Breast epithelium (tissue), 4 donors: ENCODE results near the gene MAPKAP1. TPM values are rescaled to one million over a fixed set of nuclear protein-coding genes. Genes with fewer than 3 reads are reported as not detected.
"Not testable (repeated sequence)": the region's sequence is repeated elsewhere in the genome, so short reads cannot be mapped to it uniquely, and the experiment has no call there.

ENCODE experiments used
- DNase-seq, 2 donors: peaks; one replicate each; pipeline ENCODE4 v3.0.0-alpha.2; 2019; ENCODE audit warnings: low spot score in 2 of 2
- H3K27ac ChIP-seq, 2 donors: fragments of 200-600 bp; sonication (generic) in 1 of 2; one replicate each; pipeline ENCODE4 v1.5.1; 2016 to 2019; ENCODE audit warnings: mild to moderate bottlenecking in 1 of 2
- H3K27me3 ChIP-seq, 2 donors: fragments of 200-600 bp; sonication (generic) in 1 of 2; one replicate each; pipeline versions ENCODE4 v1.5.1 to v1.6.0; 2017 to 2019; ENCODE audit warnings: control low read depth in 1 of 2, mild to moderate bottlenecking in 1 of 2
- H3K36me3 ChIP-seq: fragments of 200-600 bp; one replicate; pipeline ENCODE4 v1.5.1; 2019
- H3K4me1 ChIP-seq, 2 donors: fragments of 200-600 bp; sonication (generic); one replicate each; pipeline ENCODE4 v1.5.1; 2016 to 2019; ENCODE audit warnings: control low read depth in 1 of 2
- H3K4me3 ChIP-seq, 3 donors: fragments of 200-600 bp; sonication (generic); 1 replicate in 2 of 3; 2 replicates in 1 of 3; pipeline ENCODE4 v1.5.1; 2016 to 2019; ENCODE audit warnings: mild to moderate bottlenecking in 3 of 3, moderate library complexity in 2 of 3
- H3K9me3 ChIP-seq, 2 donors: fragments of 200-600 bp; sonication (generic) in 1 of 2; one replicate each; pipeline ENCODE4 v1.5.1; 2016 to 2019; ENCODE audit warnings: control low read depth in 1 of 2
- POLR2A ChIP-seq: fragments of 450-650 bp; IDR thresholded peaks from one replicate; pipeline ENCODE4 v1.6.1; 2016; ENCODE audit warnings: antibody characterized with exemption, mild to moderate bottlenecking, moderate library complexity
- POLR2AphosphoS5 ChIP-seq, 3 donors: sonication (generic); formaldehyde crosslinking; IDR thresholded peaks; one replicate each; pipeline ENCODE4 v1.6.1; 2017; ENCODE audit warnings: antibody characterized with exemption in 3 of 3
- intact Hi-C: fragments of 100-400 bp; cut with DNase I; formaldehyde crosslinking; loops from one replicate; pipeline ENCODE4 v1.15.1; 2023; ENCODE audit warnings: low total_unique reads
- total RNA-seq, 3 donors: library from RNA; depleted of rRNA; stranded (reverse); fragments of >200 nt; gene quantifications; one replicate each; pipeline ENCODE4 v1.1.0, GENCODE V29; 2016
- TF ChIP-seq, protein P1 (sequence below), 3 donors: fragments of 450-650 bp; IDR thresholded peaks; one replicate each; pipeline ENCODE4 v1.5.1; 2016 to 2017; ENCODE audit warnings: antibody characterized with exemption in 3 of 3, mild to moderate bottlenecking in 3 of 3, moderate library complexity in 3 of 3

Gene MAPKAP1
- total RNA-seq, 3 donors from 2014 or later, result 61.3 to 81.9 (median 78.6) TPM

DNA sequence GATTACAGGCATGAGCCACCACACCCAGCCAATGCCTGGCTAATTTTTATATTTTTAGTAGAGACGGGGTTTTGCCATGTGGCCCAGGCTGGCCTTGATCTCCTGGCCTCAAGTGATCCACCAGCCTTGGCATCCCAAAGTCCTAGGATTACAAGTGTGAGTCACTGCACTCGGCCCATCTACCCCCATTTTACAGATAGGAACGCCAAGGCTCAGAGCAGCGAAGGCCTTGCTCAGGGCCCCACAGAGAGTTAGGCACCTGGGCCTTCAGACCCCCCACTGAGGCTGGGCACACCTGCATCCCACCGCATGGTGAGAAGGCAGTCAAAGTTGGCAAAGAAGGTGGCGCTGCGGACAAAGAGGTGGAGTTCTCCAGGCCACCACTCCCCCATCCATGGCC, 302.3 kb downstream of the MAPKAP1 start:
- intact Hi-C loops, result loop anchor here (5.0 kb wide), 2 partner anchors 198 to 343 kb away; partner anchors contain the start of gene PBX3
- Histone ChIP-seq H3K4me1 (no peaks in the 10 kb centered on the region), H3K27ac (no peak overlapping the region), H3K4me3 (no peak overlapping the region), H3K36me3 (no peaks in the 10 kb centered on the region), H3K9me3 (no peaks in the 10 kb centered on the region), H3K27me3 (no peaks in the 10 kb centered on the region)
- TF ChIP-seq POLR2A, result no peak
- TF ChIP-seq, protein P1, sequence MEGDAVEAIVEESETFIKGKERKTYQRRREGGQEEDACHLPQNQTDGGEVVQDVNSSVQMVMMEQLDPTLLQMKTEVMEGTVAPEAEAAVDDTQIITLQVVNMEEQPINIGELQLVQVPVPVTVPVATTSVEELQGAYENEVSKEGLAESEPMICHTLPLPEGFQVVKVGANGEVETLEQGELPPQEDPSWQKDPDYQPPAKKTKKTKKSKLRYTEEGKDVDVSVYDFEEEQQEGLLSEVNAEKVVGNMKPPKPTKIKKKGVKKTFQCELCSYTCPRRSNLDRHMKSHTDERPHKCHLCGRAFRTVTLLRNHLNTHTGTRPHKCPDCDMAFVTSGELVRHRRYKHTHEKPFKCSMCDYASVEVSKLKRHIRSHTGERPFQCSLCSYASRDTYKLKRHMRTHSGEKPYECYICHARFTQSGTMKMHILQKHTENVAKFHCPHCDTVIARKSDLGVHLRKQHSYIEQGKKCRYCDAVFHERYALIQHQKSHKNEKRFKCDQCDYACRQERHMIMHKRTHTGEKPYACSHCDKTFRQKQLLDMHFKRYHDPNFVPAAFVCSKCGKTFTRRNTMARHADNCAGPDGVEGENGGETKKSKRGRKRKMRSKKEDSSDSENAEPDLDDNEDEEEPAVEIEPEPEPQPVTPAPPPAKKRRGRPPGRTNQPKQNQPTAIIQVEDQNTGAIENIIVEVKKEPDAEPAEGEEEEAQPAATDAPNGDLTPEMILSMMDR (IDR thresholded peaks at IDR 0.05), result no peak
- no peak for TF ChIP-seq POLR2AphosphoS5 (IDR thresholded peaks at IDR 0.05)
- no peak for DNase-seq

DNA sequence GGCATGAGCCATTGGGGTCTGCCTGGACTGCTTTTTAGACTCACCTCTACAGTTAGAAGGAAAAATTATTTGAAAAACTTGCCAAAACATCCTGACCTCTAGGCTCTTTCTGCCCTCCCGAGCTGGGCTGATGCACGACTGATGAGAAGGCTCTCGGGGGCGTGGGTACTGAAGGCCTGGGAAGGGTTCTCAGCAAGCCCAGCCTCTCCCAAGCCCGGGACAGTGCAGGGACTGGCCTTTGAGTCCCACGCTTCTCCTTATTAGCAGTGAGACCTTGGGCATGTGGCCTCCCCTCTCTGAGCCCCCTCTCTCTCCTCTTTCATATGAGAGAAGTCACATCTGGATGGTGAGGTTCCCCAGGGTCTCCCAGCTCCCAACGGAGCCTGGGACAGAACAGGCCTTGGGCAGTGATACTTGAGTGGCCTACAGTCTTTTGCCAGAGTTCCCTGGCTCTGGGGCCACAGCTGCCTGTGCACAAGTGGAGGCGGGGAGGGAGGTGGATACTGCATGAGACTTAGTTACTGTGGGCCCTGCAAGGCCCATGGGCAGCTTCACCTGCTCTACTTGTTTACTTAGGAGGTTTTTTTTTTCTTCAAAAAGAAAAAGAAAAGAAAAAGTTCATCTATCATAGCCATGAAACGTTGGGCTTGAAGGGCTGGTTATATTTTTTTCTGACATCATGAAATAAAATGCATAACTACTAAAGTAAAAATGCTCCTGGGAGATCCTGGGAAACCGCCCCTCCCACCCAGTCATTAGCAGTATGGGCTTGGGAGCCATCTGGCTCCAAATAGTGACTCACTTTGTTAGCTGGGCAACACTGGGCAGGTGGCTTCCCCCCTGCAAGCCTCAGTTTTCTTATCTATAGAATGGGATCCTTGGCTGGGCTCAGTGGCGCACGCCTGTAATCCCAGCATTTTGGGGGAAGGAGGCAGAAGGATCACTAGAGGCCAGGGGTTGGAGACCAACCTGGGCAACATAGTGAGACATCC, 306.0 kb downstream of the MAPKAP1 start:
- no peaks in the 10 kb centered on the region for H3K36me3 ChIP-seq
- H3K4me1 ChIP-seq, result no peaks in the 10 kb centered on the region
- H3K27ac ChIP-seq, result no peak overlapping the region
- H3K27me3 ChIP-seq, result no peaks in the 10 kb centered on the region
- H3K4me3 ChIP-seq, result no peak overlapping the region
- intact Hi-C loops, result no loop called here
- no peaks in the 10 kb centered on the region for H3K9me3 ChIP-seq
- DNase-seq, result no peak
- TF ChIP-seq POLR2A (no peak), POLR2AphosphoS5 (IDR thresholded peaks at IDR 0.05) (no peak)
- TF ChIP-seq, protein P1 (IDR thresholded peaks at IDR 0.05), result no peak

DNA sequence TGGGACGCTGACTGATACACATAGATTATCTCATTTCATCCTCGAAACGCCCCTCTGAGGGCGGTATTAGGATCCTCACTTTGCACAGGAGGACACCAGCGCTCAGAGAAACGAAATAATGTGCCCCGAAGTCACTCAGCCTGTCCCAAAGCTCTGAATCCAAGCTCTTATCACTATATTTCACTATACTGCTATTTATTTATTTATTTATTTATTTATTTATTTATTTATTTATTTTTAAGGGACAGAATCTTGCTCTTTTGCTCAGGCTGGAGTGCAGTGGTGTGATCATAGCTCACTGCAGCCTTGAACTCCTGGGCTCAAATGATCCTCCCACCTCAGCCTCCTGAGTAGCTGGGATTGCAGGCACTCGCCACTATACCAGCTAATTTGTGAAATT, 306.8 kb downstream of the MAPKAP1 start:
- H3K9me3 ChIP-seq, intact Hi-C loops, H3K36me3 ChIP-seq, H3K4me3 ChIP-seq, H3K27ac ChIP-seq, DNase-seq, H3K4me1 ChIP-seq, H3K27me3 ChIP-seq: not testable (repeated sequence)

DNA sequence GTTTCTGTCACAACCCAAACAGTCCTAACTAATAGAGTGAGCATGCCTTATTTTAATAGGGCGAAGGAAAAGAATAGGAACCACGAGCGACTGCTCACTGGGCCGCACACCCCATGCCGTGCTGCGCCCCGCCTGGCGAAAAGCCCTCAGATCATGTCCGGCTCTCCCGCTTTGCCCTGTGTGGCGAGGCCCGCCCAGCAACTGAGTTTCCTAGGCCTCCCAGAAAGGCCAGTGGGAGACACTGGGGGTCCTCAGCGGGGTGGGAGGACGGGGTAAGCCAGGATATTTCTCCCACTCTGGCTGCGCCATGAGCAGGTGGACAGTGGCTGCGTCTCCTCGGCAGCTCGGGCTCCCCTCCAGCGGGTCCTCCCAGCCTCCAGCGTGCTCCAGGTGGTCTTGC, 307.3 kb downstream of the MAPKAP1 start:
- TF ChIP-seq POLR2AphosphoS5 (IDR thresholded peaks at IDR 0.05) (no peak), POLR2A (no peak)
- TF ChIP-seq, protein P1 (IDR thresholded peaks at IDR 0.05), result no peak
- H3K9me3 ChIP-seq, result no peaks in the 10 kb centered on the region
- no peaks in the 10 kb centered on the region for H3K4me1 ChIP-seq
- no peaks in the 10 kb centered on the region for H3K27me3 ChIP-seq
- no peak overlapping the region for H3K4me3 ChIP-seq
- no peak overlapping the region for H3K27ac ChIP-seq
- intact Hi-C loops, result no loop called here
- DNase-seq, result no peak
- no peaks in the 10 kb centered on the region for H3K36me3 ChIP-seq

DNA sequence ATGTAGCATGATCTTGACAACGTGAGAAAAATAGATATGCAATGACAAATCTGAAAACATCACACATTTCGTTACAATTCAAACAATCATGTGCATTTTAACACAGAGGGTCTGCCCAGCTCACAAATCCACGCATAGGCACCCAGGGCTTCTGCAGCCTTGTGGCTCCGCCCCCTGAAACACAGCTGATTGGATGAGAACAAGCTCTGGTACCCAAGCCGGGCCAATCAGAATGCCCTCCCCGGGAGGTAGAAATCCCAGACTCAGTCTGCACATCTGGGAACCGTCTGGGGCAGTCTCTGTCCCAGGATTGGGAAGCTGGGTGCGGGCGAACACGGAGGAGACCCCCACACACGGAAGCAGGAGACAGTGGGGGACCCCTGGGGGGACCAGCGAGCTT, 307.8 kb downstream of the MAPKAP1 start:
- no peaks in the 10 kb centered on the region for H3K9me3 ChIP-seq
- no peaks in the 10 kb centered on the region for H3K36me3 ChIP-seq
- no peaks in the 10 kb centered on the region for H3K4me1 ChIP-seq
- no peak overlapping the region for H3K4me3 ChIP-seq
- TF ChIP-seq POLR2AphosphoS5 (IDR thresholded peaks at IDR 0.05) (no peak), POLR2A (no peak)
- TF ChIP-seq, protein P1 (IDR thresholded peaks at IDR 0.05), result no peak
- no peaks in the 10 kb centered on the region for H3K27me3 ChIP-seq
- intact Hi-C loops, result no loop called here
- DNase-seq, result no peak
- H3K27ac ChIP-seq, result no peak overlapping the region
